ENCODE data around the gene SH3PXD2A. TPM values are rescaled to one million over a fixed set of nuclear protein-coding genes. Genes with fewer than 3 reads are reported as not detected.

Gene SH3PXD2A
- total RNA-seq, 2 experiments from 2014 or later, result 10.2 to 10.9 TPM

DNA sequence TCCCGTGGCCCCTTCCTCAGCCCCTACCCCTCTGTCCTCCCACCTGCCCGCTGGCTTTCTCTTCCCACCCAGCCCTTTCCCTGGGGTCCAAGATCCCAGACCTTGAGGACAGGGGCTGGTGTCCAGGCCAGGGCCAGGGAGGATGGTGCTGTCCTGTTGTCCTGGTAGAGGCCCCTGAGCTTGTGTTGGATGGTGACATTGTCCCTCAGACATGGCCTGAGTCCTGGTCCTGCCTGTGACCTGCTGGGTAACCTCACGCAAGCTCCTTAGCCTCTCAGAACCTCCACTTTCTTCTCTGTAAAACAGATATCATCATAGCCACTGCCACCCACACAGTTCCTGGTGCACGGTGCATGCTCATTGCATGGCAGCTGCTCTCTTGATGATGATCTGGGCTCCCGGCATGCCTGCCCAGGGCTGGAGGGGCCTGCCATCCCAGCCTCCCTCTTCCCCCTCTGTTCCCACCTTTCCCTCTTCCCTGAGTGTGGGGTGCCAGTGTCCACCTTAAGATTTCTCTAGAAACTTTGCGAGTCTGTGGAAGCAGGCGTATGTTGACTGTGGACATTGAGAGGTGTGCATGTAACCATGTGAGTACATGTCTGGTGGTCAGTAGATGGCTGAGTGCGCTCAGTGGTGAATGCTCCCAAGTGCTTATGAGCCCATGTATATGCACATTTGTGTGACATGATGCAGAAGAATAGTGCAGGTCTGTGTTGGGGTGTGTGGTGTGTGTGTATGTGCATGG lies 301.5 kb downstream of the SH3PXD2A start:
- Mint-ChIP-seq H3K27ac (no peak overlapping the region), H3K9me3 (no peaks in the 10 kb centered on the region), H3K36me3 (no peaks in the 10 kb centered on the region), H3K27me3 (peaks cover 27% of the 10 kb centered on the region), H3K4me1 (peaks cover 14% of the 10 kb centered on the region), H3K4me3 (no peak overlapping the region)
- peak; percentile 50 for DNase-seq

GRCh38 chr10:103552856-103553742 lies 302.3 kb downstream of the SH3PXD2A start:
- H3K27ac Mint-ChIP-seq, result no peak overlapping the region
- no peak overlapping the region for H3K4me3 Mint-ChIP-seq
- H3K9me3 Mint-ChIP-seq, result no peaks in the 10 kb centered on the region
- peaks cover 19% of the 10 kb centered on the region for H3K27me3 Mint-ChIP-seq
- no peaks in the 10 kb centered on the region for H3K36me3 Mint-ChIP-seq
- no peak for DNase-seq
- H3K4me1 Mint-ChIP-seq, result peaks cover 14% of the 10 kb centered on the region

- Mint-ChIP-seq H3K27ac (no peak overlapping the region), H3K4me1 (peaks cover 14% of the 10 kb centered on the region), H3K36me3 (no peaks in the 10 kb centered on the region), H3K9me3 (no peaks in the 10 kb centered on the region), H3K27me3 (peaks cover 17% of the 10 kb centered on the region), H3K4me3 (no peak overlapping the region)
- DNase-seq, result no peak
Observed at GRCh38 chr10:103551619-103552602, 303.5 kb downstream of the SH3PXD2A start.

GRCh38 chr10:103550229-103550628 lies 305.1 kb downstream of the SH3PXD2A start:
- no peaks in the 10 kb centered on the region for H3K36me3 Mint-ChIP-seq
- no peak overlapping the region for H3K4me3 Mint-ChIP-seq
- peaks cover 4% of the 10 kb centered on the region for H3K27me3 Mint-ChIP-seq
- no peak for DNase-seq
- H3K4me1 Mint-ChIP-seq, result peaks cover 14% of the 10 kb centered on the region
- no peaks in the 10 kb centered on the region for H3K9me3 Mint-ChIP-seq
- no peak overlapping the region for H3K27ac Mint-ChIP-seq

DNA sequence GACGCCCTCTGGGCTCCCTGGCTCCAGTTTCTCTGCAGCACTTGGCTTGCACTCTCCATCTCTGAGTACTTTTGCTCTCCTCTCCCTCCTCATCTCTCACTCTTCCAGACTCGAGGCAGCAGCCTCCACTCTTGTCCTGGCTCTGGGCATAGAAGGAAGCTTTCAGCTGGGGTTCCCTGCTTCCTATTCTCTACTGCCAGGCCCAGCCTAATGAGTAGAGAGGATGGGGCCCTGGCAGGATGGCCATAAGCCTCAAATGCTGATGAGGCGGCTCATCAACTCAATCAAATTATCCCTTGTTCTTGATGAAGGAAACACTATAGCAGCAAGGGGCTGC lies 306.1 kb downstream of the SH3PXD2A start:
- no peaks in the 10 kb centered on the region for H3K27me3 Mint-ChIP-seq
- H3K4me3 Mint-ChIP-seq, result no peak overlapping the region
- H3K36me3 Mint-ChIP-seq, result no peaks in the 10 kb centered on the region
- H3K27ac Mint-ChIP-seq, result no peak overlapping the region
- no peaks in the 10 kb centered on the region for H3K9me3 Mint-ChIP-seq
- H3K4me1 Mint-ChIP-seq, result peaks cover 8% of the 10 kb centered on the region
- DNase-seq, result no peak

- Mint-ChIP-seq H3K4me1 (peaks cover 2% of the 10 kb centered on the region), H3K4me3 (no peak overlapping the region), H3K36me3 (no peaks in the 10 kb centered on the region), H3K27me3 (no peaks in the 10 kb centered on the region), H3K27ac (no peak overlapping the region), H3K9me3 (no peaks in the 10 kb centered on the region)
- no peak for DNase-seq
Observed at GRCh38 chr10:103548581-103549348, 306.6 kb downstream of the SH3PXD2A start.

GRCh38 chr10:103548006-103548405 lies 307.4 kb downstream of the SH3PXD2A start:
- no peak overlapping the region for H3K27ac Mint-ChIP-seq

DNA sequence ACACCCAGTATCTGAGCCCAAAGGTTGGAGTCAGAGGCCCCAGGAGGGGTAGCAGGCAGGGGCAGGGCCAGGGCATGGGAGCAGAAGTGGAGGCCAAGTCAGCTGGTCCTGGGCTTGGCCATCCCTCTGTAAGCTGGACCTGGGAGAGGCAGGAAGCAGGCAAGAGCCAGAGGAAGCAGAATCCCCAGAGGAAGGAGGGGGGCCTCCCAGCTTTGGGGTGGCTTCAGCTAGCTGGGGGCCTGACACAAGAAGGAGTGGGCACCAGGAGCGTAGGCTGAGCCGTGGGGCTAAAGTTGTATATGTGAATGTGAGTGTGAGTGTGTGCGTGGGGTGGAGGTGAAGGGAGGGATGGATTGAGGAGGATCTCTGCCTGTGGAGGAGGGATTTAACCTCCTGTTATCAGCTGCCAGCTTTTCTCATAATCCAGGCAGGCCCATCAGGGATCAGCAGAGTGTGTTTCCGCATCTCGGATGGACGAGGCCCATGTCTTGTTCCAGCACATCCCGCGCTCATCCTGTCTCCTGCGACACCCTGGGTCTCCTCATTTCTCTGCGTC lies 307.9 kb downstream of the SH3PXD2A start:
- Mint-ChIP-seq H3K9me3 (no peaks in the 10 kb centered on the region), H3K4me1 (peaks cover 12% of the 10 kb centered on the region), H3K27ac (no peak overlapping the region), H3K36me3 (no peaks in the 10 kb centered on the region), H3K27me3 (peaks cover 4% of the 10 kb centered on the region), H3K4me3 (no peak overlapping the region)
- DNase-seq, result no peak

More at GRCh38 chr10:103548006-103548405, 307.4 kb downstream of the SH3PXD2A start:
- Mint-ChIP-seq H3K27me3 (peaks cover 4% of the 10 kb centered on the region), H3K4me3 (no peak overlapping the region), H3K4me1 (peaks cover 6% of the 10 kb centered on the region), H3K36me3 (no peaks in the 10 kb centered on the region), H3K9me3 (no peaks in the 10 kb centered on the region)
- DNase-seq, result no peak

GRCh38 chr10:103546401-103546800 lies 309.0 kb downstream of the SH3PXD2A start:
- Mint-ChIP-seq H3K27me3 (peaks cover 4% of the 10 kb centered on the region), H3K4me1 (peaks cover 13% of the 10 kb centered on the region), H3K27ac (no peak overlapping the region), H3K36me3 (no peaks in the 10 kb centered on the region), H3K9me3 (no peaks in the 10 kb centered on the region), H3K4me3 (no peak overlapping the region)
- DNase-seq, result no peak

DNA sequence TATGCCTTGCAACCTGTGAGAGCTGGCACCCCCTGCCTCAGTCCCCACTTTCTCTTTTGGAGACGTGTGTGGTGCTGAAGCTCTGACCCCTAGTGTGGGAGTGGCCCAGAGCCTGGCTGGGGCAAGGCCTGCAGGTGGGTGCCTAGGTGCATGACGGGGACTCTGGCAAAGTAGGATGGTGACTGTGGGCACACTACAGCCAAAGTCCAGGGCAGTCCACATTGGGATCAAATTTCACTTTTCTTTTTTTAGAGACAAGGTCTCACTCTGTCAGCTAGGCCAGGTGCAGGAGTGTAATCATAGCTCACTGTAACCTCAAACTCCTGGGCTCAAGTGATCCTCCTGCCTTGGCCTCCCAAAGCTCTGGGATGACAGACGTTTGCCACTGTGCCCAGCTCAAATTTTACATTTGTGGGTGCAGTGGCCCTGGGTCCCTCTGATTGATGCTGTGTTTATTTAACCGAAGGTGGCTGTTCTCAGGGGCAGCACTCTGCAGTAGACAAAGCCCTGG lies 309.6 kb downstream of the SH3PXD2A start:
- H3K27ac Mint-ChIP-seq, result no peak overlapping the region
- H3K27me3 Mint-ChIP-seq, result peaks cover 7% of the 10 kb centered on the region
- peaks cover 13% of the 10 kb centered on the region for H3K4me1 Mint-ChIP-seq
- no peak for DNase-seq
- no peak overlapping the region for H3K4me3 Mint-ChIP-seq
- H3K36me3 Mint-ChIP-seq, result no peaks in the 10 kb centered on the region
- H3K9me3 Mint-ChIP-seq, result no peaks in the 10 kb centered on the region

- Mint-ChIP-seq H3K27me3 (peaks cover 9% of the 10 kb centered on the region), H3K27ac (no peak overlapping the region), H3K4me3 (no peak overlapping the region), H3K9me3 (no peaks in the 10 kb centered on the region), H3K4me1 (peaks cover 13% of the 10 kb centered on the region), H3K36me3 (no peaks in the 10 kb centered on the region)
- no peak for DNase-seq
Observed at GRCh38 chr10:103545366-103545765, 310.0 kb downstream of the SH3PXD2A start.

DNA sequence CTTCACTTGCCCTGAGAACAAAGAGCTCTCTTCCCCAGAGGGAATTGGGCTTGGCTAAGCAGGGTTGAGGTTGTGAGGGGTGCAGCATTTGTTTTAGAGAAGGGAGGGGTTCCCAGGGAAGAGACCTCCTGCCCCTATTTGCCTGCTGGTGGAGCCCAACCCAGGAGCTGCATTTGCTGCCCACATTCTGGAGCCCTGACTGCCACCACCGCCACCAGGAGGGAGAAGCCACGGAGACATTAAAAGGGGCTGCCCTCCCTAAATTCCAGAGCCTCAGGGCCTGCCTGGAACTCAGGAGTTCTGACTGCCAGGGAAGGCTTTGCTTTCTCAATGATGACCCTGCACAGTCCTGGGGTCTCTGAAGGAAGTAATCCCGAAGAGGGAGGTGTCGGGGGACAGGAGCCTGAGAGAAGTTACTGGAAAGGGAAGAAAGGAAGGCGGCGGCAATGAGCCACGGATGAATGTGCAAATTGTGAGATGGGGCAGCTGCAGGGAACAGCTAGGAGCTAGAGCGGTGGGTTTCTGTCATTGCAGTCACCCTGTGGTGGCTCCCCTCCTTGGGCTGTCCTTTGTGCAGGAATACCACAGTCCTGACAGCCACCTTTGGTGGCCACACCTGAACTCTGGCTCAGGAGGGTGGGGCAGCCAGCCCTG lies 310.6 kb downstream of the SH3PXD2A start:
- Mint-ChIP-seq H3K36me3 (no peaks in the 10 kb centered on the region), H3K27me3 (peaks cover 9% of the 10 kb centered on the region), H3K4me1 (peaks cover 13% of the 10 kb centered on the region), H3K9me3 (no peaks in the 10 kb centered on the region), H3K4me3 (no peak overlapping the region), H3K27ac (no peak overlapping the region)
- no peak for DNase-seq
